Fibroblast of skin of right biceps (primary cell): ENCODE measurements around the gene ALDH1B1.
A peak's percentile ranks its signal among the peaks of the same experiment; 100 is the strongest.
"Not testable (repeated sequence)": the region's sequence is repeated elsewhere in the genome, so short reads cannot be mapped to it uniquely, and the experiment has no call there.

Experiments used
- DNase-seq: peaks from one replicate; pipeline ENCODE4 v3.0.0-alpha.2; 2013

Gene ALDH1B1

GRCh38 chr9:38388283-38389223 lies 3.9 kb upstream of the ALDH1B1 start:
- DNase-seq = no peak

GRCh38 chr9:38389313-38389712 lies 3.2 kb upstream of the ALDH1B1 start:
- DNase-seq = peak; percentile 23

GRCh38 chr9:38390442-38390841 lies 2.1 kb upstream of the ALDH1B1 start:
- DNase-seq = no peak

- DNase-seq = no peak
These were observed 1.7 kb upstream of the ALDH1B1 start for GRCh38 chr9:38390851-38391250.

- no peak for DNase-seq
These were observed 1.0 kb upstream of the ALDH1B1 start for GRCh38 chr9:38391278-38392118.

- no peak for DNase-seq
These were observed 760 bp downstream of the ALDH1B1 start for GRCh38 chr9:38393128-38393796.

GRCh38 chr9:38394416-38394815 lies 1.9 kb downstream of the ALDH1B1 start:
- no peak for DNase-seq

- no peak for DNase-seq
These were observed 3.3 kb downstream of the ALDH1B1 start for GRCh38 chr9:38395653-38396370.

- no peak for DNase-seq
These were observed 3.8 kb downstream of the ALDH1B1 start for GRCh38 chr9:38396371-38396671.

- DNase-seq = not testable (repeated sequence)
These were observed 6.7 kb downstream of the ALDH1B1 start for GRCh38 chr9:38399191-38399590.

- DNase-seq = no peak
These were observed 9.5 kb downstream of the ALDH1B1 start for GRCh38 chr9:38401994-38402393.

GRCh38 chr9:38404314-38404713 lies 11.8 kb downstream of the ALDH1B1 start:
- no peak for DNase-seq

- DNase-seq = peak; percentile 51
These were observed 13.3 kb downstream of the ALDH1B1 start for GRCh38 chr9:38405785-38406184.

GRCh38 chr9:38406476-38407186 lies 14.1 kb downstream of the ALDH1B1 start:
- DNase-seq = no peak

GRCh38 chr9:38408719-38409118 lies 16.2 kb downstream of the ALDH1B1 start:
- no peak for DNase-seq

- DNase-seq = no peak
These were observed 20.2 kb downstream of the ALDH1B1 start for GRCh38 chr9:38412751-38413150.

- DNase-seq = no peak
These were observed 20.8 kb downstream of the ALDH1B1 start for GRCh38 chr9:38413283-38413682.

- DNase-seq = no peak
These were observed 21.7 kb downstream of the ALDH1B1 start for GRCh38 chr9:38414040-38414723.

GRCh38 chr9:38415856-38416255 lies 23.4 kb downstream of the ALDH1B1 start:
- DNase-seq = no peak

- peak; percentile 36 for DNase-seq
These were observed 24.0 kb downstream of the ALDH1B1 start for GRCh38 chr9:38416461-38416860.
